CD4-positive, alpha-beta T cell treated with Interferon gamma for 1 hour (primary cell): ENCODE data around the gene HOXA3.

Experiments
- DNase-seq: peaks from one replicate; pipeline ENCODE4 v3.0.0-alpha.2; 2020

HOXA3 gene

GRCh38 chr7:27165089-27165995 is 13.0 kb upstream of the HOXA3 start, which contains the start of gene HOXA9:
Gene HOXA9, minus strand, starts transcription at chr7:27165537. Its CDS starts 80 bp downstream, at chr7:27165457.
- peak; percentile 63 for DNase-seq

DNA sequence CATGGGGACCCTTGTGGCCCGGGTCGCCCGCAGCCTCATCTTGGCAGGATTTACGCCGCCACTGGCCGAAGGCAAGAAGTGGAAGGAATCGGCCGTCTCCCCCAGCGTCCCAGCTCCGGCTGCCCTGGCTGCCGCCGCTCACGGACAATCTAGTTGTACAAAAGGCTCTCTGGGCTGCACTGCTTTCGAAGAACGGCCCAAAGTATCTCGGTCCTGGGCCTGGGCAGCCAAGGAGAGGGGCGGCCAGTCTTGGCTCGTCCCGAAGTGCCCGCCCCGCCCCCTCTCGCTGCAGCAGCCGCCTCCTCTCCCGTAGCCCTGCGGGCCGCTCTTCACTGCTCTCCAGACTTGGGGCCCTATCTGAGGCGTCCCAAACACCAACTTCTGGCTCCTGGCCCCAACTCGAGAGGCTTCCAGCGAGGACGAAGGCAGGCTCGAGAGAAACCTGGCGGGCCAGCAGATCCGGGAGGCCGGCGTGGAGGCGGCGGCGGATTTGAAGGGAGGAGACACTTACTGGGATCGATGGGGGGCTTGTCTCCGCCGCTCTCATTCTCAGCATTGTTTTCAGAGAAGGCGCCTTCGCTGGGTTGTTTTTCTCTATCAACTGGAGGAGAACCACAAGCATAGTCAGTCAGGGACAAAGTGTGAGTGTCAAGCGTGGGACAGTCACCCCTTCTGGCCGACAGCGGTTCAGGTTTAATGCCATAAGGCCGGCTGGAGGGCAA is 12.1 kb upstream of the HOXA3 start:
- DNase-seq: no peak

GRCh38 chr7:27164045-27164366 is 11.6 kb upstream of the HOXA3 start:
- no peak for DNase-seq

DNA sequence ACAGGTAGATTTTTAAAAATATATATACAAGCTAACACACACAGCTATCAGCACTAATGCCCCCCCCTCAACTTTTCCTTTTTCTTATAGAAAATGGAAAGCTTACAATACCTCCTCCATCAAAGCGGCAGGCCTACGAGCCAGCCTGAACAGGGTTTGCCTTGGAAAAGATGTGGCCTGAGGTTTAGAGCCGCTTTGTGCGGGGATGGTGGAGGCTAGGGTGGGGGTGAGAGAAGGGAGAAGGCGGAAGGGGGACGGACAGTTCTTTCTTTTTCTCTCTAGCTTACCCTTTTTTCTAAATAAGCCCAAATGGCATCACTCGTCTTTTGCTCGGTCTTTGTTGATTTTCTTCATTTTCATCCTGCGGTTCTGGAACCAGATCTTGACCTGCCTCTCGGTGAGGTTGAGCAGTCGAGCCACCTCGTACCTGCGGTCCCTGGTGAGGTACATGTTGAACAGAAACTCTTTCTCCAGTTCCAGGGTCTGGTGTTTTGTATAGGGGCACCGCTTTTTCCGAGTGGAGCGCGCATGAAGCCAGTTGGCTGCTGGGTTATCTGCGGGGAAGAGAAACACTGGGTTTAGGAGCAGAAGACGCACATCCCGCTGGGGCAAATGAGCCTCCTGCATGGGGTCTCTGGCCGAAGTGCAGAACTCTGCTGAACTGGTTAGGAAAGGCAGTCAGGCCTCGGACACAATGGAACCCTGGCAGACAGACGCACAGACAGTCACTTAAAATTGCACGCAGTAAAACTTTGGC is 11.1 kb upstream of the HOXA3 start:
- DNase-seq: no peak

- DNase-seq: no peak
These were observed 10.3 kb upstream of the HOXA3 start for GRCh38 chr7:27162561-27163287.

GRCh38 chr7:27161721-27162560 is 9.6 kb upstream of the HOXA3 start:
- no peak for DNase-seq

GRCh38 chr7:27161214-27161720 is 8.9 kb upstream of the HOXA3 start:
- DNase-seq: peak; percentile 36

GRCh38 chr7:27160546-27161213 is 8.3 kb upstream of the HOXA3 start:
- peak; percentile 82 for DNase-seq

DNA sequence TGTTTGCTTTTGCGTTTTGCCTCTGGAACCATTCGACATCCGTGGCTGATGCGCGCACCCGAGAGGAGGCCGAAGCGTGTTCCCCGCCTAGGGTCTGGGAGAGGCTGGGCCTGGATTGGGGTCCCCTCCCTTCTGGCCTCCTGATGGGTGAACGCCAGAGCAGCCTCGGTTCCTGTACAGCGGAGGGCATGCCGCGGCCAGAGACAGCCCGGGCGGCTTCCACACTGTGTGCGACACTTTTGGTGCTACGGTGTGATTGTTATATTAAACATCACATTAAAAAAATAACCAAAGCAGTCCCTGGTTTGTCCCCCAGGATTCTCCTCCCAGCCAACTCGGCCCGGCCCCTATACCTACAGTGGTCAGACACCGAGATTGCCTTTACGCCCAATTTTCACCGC is 7.8 kb upstream of the HOXA3 start:
- DNase-seq: no peak

DNA sequence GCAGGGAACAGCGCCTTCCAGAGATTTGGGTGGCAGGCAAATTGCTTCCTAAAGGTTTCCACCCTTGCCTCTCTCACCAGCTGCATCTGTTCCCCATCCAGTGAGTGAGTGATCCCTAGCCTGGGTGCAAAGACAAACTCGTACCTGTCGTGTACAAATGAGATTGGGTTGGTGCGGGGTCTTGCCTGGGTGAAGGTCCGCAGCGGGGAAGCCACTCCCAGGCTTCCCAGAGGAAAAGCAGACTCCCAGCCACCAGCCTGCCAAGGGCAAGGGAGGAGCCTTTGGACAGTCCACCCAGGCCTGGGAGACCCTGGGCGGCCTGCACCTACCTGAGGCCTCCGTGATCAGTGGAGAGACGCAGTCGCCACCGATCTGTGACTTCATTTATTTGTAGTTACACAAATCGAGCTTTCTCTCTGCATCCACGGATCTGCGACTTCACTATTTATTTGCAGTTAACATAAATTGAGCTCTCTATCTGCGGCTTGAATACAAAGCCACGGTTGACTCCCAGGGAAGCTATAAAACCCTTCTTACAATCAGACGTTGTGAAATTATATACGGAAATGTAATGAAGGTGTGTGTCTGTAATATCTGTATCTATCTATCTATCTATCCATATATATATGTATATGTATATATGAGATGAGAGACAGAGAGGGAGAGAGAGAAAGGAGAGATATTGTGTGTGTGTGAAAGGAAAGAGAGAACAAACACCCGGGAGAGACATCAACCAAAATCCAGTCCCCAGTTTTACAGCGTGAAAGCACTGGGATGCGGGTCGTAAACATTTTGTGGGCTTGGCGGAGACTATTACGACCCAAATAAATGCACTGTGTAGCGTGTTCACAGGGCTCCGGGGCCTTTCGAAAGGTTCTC is 7.1 kb upstream of the HOXA3 start:
- no peak for DNase-seq

- no peak for DNase-seq
These were observed 6.3 kb upstream of the HOXA3 start for GRCh38 chr7:27158436-27159265.

DNA sequence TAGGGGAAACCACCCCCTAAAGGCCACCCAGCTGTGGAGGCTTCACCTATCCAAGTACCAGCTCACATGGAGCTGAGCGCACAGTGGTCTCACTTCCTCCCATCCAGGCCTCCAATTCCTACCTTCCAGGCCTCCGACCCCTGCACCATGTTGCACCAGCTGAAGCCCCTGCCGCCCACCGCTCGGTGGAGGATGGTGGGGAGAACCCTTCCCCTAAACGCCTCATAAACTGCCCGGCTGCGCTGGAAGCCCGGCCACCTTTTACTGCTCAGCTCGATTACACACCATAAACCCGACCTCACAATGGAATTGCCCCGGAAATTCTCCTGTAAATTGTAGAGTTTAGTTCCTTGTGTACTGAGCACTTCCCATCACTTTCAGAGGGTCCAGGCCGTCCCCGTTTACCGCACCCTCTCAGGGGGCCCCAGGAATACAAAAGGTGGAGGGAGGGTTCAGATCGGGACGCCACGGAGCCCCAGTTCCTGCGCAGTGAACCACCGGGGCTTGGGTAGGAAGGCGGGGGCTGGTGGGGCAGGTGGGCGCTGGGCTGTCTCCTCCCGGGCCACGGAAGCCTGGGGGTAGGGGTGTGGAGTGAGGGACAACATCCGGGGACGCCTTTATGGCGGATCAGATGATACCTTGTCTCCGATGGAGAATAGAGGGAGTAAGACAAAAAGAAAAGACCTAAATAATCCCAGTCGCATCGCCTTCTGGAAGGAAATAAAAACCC is 5.5 kb upstream of the HOXA3 start:
- no peak for DNase-seq

GRCh38 chr7:27156916-27157701 is 4.7 kb upstream of the HOXA3 start:
- no peak for DNase-seq

GRCh38 chr7:27156508-27156898 is 4.1 kb upstream of the HOXA3 start, which contains the start of gene HOXA7:
Gene HOXA7, minus strand, starts transcription at chr7:27156675. Its CDS starts 130 bp downstream, at chr7:27156545.
- no peak for DNase-seq

GRCh38 chr7:27155816-27156507 is 3.6 kb upstream of the HOXA3 start:
- no peak for DNase-seq
